HG02678 (cell line): ENCODE results near the gene ZNF737.
"Not testable (repeated sequence)": the region's sequence is repeated elsewhere in the genome, so short reads cannot be mapped to it uniquely, and the experiment has no call there.

Experiments
- ATAC-seq: cut with Tn5 transposase; IDR thresholded peaks from one replicate; pipeline ENCODE4 v1.9.1; 2021; ENCODE audit warnings: mild to moderate bottlenecking, moderate library complexity; ENCODE audit not compliant: unreplicated experiment

The ZNF737 gene

DNA sequence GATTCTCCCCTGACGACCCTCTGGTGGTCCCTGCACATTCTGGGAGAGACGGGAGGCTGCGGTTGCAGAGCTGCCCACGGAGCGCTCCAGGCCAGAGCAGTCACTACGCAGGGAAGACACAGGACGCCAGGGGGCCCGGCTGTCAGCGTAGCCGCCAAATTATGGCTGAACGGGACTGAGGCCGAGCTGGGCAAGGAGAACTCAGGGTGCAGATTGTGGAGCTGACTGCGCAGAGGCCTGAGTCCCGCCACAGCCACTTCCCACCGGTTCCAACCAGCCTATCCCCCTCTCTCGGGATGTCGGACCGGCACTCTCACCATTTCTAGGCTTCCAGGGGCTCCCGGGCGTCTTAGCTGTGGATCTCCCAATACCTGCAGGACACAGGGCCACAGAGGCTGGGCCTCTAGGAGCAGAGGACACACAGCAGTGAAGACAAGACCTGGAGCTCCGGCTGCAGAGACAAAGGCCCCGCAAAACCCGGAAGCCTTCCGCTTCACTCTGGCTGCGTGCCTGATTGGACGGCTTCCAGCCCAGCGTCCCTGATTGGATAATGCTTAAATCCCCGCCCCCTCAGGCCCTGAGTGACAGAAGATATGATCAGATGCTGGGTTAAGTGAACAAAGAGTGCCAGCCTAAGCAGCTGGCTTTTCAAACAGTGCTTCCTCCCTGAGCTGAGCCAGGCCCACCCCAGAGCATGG, at the start of gene ZNF737:
Gene ZNF737 (minus strand): TSS at position 461 of the 698 bp plus-strand sequence. CDS start 141 bp downstream, at position 320.
- peak; percentile 95 for ATAC-seq

DNA sequence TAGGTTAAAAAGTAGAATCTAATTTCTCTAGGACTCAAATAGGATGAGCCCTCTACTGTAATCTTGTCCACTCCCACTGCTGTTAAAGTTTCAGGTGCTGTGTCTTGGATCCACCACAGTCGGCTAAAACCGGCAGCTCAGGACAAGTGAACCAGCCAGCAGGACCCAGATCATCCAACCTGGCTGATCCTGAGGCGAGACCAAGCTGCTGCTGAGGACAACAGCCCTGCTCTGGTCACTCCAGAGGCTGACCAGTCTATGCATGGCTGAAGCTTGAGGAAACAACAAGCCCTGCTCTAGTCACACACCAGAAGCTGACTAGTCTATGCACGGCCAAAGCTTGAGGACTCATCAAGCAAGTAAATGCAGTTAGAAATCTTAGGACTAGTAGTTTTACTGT, 49.4 kb upstream of the ZNF737 start:
- ATAC-seq: not testable (repeated sequence)

DNA sequence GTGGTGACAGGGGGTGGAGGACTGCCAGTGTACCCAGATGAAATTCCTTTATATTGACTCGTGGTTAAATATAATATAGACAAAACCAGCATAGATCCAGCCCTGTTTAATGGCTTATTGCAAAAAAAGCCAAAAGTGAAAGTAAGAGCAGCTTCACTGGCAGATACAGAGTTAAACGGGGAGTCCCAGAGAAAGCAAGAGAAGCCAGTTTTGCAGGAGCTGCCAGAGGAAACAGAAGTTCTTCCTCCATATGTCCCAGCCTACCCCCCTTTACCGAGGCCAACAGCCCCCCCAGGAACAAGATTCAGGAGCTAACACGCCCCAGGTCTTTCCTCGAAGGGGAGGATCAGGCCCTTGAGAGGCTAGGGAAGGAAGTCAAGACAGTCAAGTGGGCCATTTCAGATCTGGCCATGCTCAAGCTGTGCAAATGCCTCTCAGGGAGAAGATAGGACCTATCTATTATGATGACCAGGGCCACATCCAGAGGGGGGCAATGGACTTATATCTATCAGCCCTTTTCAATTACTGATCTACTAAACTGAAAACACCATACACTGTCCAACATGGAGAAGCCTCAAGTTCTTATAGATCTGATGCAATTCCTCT, 47.2 kb upstream of the ZNF737 start:
- ATAC-seq: no peak

- no peak for ATAC-seq
Measured at GRCh38 chr19:20611866-20612265, 46.3 kb upstream of the ZNF737 start.

DNA sequence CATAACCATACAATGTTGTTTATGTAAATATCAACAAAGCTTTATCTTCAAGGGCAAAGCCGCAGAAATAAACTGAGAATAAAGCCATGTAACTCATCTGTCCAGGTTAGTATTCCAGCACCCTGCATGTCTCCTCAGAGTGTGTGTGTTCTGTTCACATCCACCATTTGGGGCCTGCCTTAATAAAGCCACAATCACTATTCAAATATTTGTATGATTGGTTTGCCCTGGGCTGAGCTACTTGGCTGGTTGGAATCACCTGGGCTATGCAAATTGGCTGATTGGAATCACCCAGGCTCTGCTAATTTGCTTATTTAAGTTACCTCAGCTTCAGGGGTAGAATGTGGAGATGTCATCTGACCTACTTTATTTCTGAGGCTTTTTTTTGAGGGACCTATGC, 42.4 kb upstream of the ZNF737 start:
- ATAC-seq: no peak

GRCh38 chr19:20558571-20558970, 7.0 kb downstream of the ZNF737 start:
- ATAC-seq: no peak

DNA sequence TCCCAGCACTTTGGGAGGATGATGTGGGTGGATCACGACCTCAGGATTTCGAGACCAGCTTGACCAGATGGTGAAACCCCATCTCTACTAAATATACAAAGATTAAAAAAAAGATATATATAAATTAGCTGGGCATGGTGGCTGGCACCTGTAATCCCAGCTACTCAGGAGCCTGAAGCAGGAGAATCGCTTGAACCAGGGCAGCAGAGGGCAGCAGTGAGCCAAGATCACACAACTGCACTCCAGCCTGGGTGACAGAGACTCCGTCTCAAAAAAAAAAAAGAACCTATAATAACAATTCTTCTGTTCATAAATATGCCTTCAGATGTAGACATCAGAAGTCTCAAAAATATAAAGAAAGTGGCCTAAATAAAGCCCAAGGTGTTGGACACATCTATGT, 7.6 kb downstream of the ZNF737 start:
- no peak for ATAC-seq

DNA sequence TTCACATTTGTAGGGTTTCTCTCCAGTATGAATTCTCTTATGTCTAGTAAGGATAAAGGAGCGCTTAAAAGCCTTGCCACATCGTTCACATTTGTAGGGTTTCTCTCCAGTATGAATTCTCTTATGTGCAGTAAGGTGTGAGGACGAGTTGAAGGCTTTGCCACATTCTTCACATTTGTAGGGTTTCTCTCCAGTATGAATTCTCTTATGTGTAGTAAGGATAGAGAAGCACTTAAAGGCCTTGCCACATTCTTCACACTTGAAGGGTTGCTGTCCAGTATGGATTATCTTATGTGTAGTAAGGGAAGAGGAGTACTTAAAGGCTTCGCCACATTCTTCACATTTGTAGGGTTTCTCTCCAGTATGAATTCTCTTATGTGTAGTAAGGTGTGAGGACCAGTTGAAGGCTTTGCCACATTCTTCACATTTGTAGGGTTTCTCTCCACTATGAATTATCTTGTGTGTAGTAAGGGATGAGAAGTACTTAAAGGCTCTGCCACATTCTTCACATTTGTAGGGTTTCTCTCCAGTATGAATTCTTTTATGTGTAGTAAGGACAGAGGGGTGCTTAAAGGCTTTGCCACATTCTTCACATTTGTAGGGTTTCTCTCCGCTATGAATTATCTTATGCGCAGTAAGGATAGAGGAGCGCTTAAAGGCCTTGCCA, 20.8 kb downstream of the ZNF737 start:
- ATAC-seq: not testable (repeated sequence)

- not testable (repeated sequence) for ATAC-seq
Measured at GRCh38 chr19:20530303-20530702, 35.3 kb downstream of the ZNF737 start.

DNA sequence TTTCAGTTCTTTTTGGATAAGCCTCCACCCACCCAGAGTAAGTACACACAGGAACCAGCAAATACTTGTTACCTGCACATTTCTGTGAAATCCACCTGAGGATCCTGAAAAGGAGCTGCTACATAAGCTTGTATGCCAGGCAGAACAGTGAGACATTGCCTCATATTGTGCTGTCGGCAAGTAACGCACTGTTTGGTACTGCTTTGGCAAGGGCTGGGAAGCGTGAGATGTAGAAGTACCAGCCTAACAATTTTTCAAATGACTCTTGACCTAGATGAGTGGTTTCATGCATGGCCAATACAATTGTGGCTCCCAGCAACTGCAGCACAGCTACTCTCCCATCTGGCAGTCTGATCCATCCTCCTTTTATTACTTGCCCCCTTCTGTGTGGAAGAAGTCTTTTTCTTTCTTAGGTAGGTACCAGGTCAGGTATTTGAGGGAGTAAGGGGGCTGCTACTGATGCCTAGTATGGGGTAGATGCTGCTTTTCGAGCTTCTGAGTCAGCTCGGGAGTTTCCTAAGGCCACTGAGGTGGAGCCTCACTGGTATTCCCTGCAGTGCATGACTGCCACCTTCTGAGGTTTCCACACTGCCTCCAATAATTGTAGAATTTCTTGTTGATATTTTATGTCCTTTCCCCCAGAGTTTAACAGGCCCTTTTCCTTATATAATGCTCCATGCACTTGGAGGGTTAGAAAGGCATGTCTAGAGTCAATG, 52.2 kb downstream of the ZNF737 start:
- no peak for ATAC-seq

DNA sequence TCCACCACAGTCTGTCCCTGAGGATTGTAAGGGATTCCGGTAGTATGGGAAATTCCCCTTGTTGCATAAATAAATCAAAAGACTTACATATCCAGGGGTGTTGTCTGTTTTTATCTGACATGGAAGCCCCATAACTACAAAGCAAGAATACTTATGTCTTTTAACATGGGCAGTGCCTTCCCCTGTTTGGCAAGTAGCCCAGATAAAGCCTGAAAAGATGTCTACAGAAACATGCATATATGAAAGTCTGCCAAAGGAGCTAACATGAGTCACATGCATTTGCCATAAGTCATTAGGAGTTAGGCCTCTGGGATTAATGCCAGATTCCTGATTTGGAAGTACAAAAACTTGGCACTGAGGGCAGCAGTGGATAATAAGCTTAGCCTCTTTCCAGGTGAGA, 62.1 kb downstream of the ZNF737 start:
- no peak for ATAC-seq
